Progenitor cell of endocrine pancreas (in vitro differentiated cells): Measurements from ENCODE around the gene PALM3. TPM values are rescaled to one million over a fixed set of nuclear protein-coding genes. Genes with fewer than 3 reads are reported as not detected.
"Not testable (repeated sequence)": the region's sequence is repeated elsewhere in the genome, so short reads cannot be mapped to it uniquely, and the experiment has no call there.

Experiments used
- DNase-seq: peaks from one replicate; pipeline ENCODE4 v3.0.0; 2021; ENCODE audit warnings: low spot score; ENCODE audit not compliant: unreplicated experiment
- H3K27ac Mint-ChIP-seq: 2 replicates; pipeline ENCODE4 v1.8.0; 2021; ENCODE audit warnings: mild to moderate bottlenecking, moderate library complexity, mixed read lengths
- H3K27me3 Mint-ChIP-seq: 2 replicates; pipeline ENCODE4 v1.8.0; 2021; ENCODE audit warnings: mixed read lengths
- H3K36me3 Mint-ChIP-seq: 2 replicates; pipeline ENCODE4 v1.8.0; 2022; ENCODE audit warnings: mixed read lengths; ENCODE audit not compliant: insufficient read depth
- H3K4me1 Mint-ChIP-seq: 2 replicates; pipeline ENCODE4 v1.8.0; 2021; ENCODE audit warnings: low read depth, mixed read lengths
- H3K4me3 Mint-ChIP-seq: 2 replicates; pipeline ENCODE4 v1.8.0; 2021; ENCODE audit warnings: low read depth, mild to moderate bottlenecking, moderate library complexity, mixed read lengths
- H3K9me3 Mint-ChIP-seq: 2 replicates; pipeline ENCODE4 v1.8.0; 2021; ENCODE audit warnings: low read depth, mixed read lengths
- total RNA-seq: library from RNA; stranded (reverse); gene quantifications from 2 replicates; pipeline ENCODE4 v1.2.1, GENCODE V29; 2021
- TF ChIP-seq, protein P1 (sequence below): fragments of 200-600 bp; sonication (generic); IDR thresholded peaks from one replicate; pipeline ENCODE4 v1.5.0; 2021; ENCODE audit warnings: antibody characterized with exemption, mild to moderate bottlenecking; ENCODE audit not compliant: unreplicated experiment

The PALM3 gene
- total RNA-seq, 1 donor from 2014 or later, result 5.7 TPM

DNA sequence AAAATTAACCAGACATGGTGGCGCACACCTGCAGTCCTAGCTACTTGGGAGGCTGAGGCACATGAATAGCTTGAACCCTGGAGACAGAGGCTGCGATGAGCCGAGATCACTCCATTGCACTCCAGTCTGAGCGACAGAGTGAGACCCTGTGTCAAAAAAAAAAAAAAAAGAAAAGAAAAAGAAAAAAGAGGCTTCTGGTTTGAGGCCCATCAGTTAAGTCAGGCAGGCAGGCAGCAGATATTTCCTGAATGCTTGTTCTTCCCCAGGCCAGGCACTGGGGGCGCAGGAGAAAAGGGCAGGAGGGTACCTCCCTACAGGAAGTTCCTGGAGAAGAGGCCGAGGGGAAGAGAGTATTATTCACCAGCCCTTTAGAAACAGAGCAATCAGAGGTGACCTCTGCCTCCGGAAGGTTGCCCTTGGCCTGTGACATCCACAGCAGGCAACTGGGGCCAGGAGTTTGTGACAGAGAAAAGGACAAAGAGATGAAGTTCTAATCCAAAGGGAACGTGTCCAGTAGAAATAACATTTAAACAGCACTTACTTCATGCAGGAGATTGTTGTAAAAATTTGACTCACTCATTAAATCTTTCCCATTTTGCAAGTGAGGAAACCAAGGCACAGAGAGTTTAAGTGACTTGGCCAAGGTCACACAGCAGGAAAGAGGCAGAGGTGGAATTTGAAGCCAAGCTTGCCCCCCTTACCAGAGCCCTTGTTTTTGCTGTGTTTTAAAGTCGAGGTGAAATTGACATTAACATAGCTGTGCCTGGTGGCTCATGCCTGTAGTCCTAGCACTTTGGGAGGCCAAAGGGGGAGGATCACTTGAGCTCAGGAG is 38.3 kb downstream of the PALM3 start:
- TF ChIP-seq, protein P1, sequence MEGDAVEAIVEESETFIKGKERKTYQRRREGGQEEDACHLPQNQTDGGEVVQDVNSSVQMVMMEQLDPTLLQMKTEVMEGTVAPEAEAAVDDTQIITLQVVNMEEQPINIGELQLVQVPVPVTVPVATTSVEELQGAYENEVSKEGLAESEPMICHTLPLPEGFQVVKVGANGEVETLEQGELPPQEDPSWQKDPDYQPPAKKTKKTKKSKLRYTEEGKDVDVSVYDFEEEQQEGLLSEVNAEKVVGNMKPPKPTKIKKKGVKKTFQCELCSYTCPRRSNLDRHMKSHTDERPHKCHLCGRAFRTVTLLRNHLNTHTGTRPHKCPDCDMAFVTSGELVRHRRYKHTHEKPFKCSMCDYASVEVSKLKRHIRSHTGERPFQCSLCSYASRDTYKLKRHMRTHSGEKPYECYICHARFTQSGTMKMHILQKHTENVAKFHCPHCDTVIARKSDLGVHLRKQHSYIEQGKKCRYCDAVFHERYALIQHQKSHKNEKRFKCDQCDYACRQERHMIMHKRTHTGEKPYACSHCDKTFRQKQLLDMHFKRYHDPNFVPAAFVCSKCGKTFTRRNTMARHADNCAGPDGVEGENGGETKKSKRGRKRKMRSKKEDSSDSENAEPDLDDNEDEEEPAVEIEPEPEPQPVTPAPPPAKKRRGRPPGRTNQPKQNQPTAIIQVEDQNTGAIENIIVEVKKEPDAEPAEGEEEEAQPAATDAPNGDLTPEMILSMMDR, result peak; percentile 57
- no peaks in the 10 kb centered on the region for H3K9me3 Mint-ChIP-seq
- peaks cover 2% of the 10 kb centered on the region for H3K4me1 Mint-ChIP-seq
- H3K27me3 Mint-ChIP-seq, result peaks cover 5% of the 10 kb centered on the region
- no peak overlapping the region for H3K4me3 Mint-ChIP-seq
- no peaks in the 10 kb centered on the region for H3K36me3 Mint-ChIP-seq
- peak; percentile 33 for DNase-seq
- no peak overlapping the region for H3K27ac Mint-ChIP-seq

DNA sequence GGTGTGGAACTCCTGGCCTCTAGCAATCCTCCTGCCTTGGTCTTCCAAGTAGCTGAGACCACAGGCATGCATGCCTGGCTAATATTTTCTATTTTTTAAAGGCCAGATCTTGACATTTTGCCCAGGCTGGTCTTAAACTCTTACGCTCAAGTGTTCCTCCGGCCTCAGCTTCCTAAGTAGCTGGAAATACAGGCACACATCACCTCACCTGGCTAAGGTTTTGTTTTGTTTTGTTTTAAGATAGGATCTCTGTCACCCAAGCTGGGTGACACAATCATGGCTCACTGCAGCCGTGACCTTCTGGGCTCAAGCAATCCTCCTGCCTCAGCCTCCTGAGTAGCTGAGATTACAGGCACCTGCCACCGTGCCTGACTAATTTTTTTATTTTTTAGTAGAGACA is 39.4 kb downstream of the PALM3 start:
- H3K4me3 Mint-ChIP-seq, result no peak overlapping the region
- no peaks in the 10 kb centered on the region for H3K9me3 Mint-ChIP-seq
- no peaks in the 10 kb centered on the region for H3K4me1 Mint-ChIP-seq
- H3K36me3 Mint-ChIP-seq, result no peaks in the 10 kb centered on the region
- no peaks in the 10 kb centered on the region for H3K27me3 Mint-ChIP-seq
- no peak overlapping the region for H3K27ac Mint-ChIP-seq
- DNase-seq, result no peak
- TF ChIP-seq, protein P1, result no peak

DNA sequence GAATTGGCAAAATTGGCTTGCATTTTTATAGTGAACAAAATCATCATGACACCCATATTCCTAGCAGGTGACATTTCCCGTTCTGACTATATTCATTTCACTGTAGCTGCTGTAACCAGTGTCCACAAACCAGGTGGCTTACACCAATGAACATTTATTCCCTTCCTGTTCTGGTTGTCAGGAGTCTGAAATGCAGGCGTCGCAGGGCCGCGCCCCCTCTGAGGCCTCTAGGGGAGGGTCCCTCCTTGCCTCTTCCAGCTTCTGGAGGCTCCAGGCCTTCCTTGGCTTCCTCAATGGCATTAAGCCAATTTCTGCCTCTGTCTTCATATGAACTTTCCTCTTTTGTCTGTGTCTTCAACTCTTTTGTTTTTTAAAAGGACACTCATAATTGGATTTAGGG is 40.4 kb downstream of the PALM3 start:
- H3K27ac Mint-ChIP-seq, result no peak overlapping the region
- no peak overlapping the region for H3K4me3 Mint-ChIP-seq
- H3K9me3 Mint-ChIP-seq, result no peaks in the 10 kb centered on the region
- TF ChIP-seq, protein P1, result no peak
- H3K4me1 Mint-ChIP-seq, result no peaks in the 10 kb centered on the region
- DNase-seq, result no peak
- H3K36me3 Mint-ChIP-seq, result no peaks in the 10 kb centered on the region
- no peaks in the 10 kb centered on the region for H3K27me3 Mint-ChIP-seq

DNA sequence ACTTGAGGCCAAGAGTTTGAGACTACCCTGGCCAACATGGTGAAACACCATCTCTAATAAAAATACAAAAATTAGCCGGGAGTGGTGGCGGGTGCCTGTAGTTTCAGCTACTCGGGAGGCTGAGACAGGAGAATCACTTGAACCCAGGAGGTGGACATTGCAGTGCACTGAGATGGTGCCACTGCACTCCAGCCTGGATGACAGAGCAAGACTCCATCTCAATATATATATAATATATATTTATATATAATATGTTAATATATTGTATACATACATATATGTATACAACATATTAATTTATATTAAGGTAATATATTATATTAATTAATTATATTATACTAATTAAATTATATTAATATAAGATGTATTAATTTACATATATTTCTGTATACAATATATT is 42.1 kb downstream of the PALM3 start:
- not testable (repeated sequence) for H3K9me3 Mint-ChIP-seq, H3K27ac Mint-ChIP-seq, DNase-seq, H3K36me3 Mint-ChIP-seq, H3K4me3 Mint-ChIP-seq, H3K27me3 Mint-ChIP-seq, H3K4me1 Mint-ChIP-seq

DNA sequence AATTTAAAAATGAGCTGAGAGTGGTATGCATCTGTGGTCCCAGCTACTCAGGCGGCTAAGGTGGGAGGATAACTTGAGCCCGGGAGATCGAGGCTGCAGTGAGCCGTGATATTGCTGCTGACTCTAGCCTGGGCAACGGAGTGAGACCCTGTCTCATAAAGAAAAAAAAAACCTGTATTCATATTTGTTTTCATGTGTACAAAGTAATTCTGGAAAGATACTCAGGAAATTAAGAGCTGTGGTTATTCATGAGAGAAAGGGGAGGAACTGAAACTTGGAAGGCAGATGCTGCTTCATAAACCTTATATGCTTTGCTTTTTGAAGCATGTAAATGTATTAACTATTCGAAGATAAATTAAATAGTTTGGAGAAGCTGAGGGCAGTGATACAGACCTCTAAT is 42.8 kb downstream of the PALM3 start:
- Mint-ChIP-seq H3K27ac (no peak overlapping the region), H3K27me3 (no peaks in the 10 kb centered on the region), H3K36me3 (no peaks in the 10 kb centered on the region), H3K4me3 (no peak overlapping the region), H3K4me1 (peaks cover 3% of the 10 kb centered on the region), H3K9me3 (no peaks in the 10 kb centered on the region)
- TF ChIP-seq, protein P1, result no peak
- no peak for DNase-seq

DNA sequence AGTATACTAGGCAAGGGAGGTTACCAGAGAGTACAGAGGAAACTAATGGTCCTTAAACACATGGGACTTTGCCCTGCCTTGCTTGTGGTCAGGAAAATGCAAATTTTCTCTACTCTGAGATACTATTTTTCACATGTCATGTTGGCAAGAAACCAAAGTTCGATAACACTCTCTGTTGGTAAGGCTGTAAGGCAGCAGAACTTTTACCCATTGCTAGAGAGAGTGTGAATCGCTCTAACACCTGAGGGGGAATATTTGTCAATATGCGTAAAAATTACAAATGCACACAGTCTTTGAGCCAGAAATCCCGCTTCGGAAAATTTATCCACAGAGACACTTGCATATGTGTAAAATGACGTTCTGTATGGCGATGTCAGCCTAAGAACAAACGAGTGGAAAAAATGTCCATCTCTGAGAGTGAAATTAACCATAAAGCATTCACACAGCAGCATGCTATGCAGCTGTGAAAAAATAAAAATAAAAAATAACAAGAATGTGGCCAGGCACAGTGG is 46.3 kb downstream of the PALM3 start:
- TF ChIP-seq, protein P1, result no peak
- no peak overlapping the region for H3K27ac Mint-ChIP-seq
- H3K4me3 Mint-ChIP-seq, result no peak overlapping the region
- peaks cover 3% of the 10 kb centered on the region for H3K4me1 Mint-ChIP-seq
- no peaks in the 10 kb centered on the region for H3K9me3 Mint-ChIP-seq
- no peak for DNase-seq
- no peaks in the 10 kb centered on the region for H3K36me3 Mint-ChIP-seq
- no peaks in the 10 kb centered on the region for H3K27me3 Mint-ChIP-seq
